ENCODE results near the gene PSMD5.

Gene PSMD5

GRCh38 chr9:120856700-120857099, 14.0 kb upstream of the PSMD5 start:
- DNase-seq (ENCODE audit: low read depth in 1 of 2, low spot score in 1 of 2) = no peak

DNA sequence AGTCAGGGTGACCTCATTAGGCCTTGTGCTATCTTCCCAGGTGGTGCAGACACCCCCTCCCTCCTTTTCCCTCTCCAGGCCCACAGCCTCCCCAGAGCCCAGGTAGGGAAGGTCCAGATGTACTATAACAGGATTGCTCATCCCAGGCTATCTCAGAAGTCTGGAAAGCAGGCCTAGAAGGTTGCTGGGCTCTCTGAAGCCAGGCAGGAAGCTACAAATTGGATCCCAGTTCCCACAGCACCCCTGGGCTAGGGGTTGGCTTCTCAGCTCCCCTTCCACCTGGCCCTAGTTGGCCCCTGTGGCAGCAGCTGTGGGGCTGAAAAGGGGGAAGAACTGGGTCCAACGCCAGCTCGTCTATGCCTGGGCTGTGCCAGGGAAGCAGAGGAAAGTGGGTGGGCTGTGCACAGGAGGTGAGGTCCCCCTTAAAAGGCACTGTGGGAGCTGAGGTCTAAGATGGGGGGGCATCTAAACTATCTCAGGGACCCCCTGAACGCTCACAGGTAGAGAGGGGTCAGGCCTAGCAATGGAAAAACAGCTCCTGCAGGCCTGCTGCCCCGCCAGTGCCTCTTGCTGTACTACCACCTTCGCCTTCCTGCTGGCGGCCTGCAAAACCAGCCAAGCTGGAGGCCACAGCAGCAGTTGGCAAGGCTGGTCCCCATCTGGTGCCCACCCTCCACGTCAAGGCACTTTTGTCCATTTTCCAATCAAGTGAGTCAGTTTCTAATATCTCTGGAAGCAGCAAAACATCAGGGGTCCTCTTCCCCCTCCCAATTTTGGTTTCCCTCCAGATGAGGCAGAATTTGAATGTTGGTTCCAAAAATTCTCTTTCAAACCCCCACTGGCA, 13.3 kb upstream of the PSMD5 start:
- DNase-seq (ENCODE audit: low read depth in 1 of 2, low spot score in 1 of 2) = no peak

DNA sequence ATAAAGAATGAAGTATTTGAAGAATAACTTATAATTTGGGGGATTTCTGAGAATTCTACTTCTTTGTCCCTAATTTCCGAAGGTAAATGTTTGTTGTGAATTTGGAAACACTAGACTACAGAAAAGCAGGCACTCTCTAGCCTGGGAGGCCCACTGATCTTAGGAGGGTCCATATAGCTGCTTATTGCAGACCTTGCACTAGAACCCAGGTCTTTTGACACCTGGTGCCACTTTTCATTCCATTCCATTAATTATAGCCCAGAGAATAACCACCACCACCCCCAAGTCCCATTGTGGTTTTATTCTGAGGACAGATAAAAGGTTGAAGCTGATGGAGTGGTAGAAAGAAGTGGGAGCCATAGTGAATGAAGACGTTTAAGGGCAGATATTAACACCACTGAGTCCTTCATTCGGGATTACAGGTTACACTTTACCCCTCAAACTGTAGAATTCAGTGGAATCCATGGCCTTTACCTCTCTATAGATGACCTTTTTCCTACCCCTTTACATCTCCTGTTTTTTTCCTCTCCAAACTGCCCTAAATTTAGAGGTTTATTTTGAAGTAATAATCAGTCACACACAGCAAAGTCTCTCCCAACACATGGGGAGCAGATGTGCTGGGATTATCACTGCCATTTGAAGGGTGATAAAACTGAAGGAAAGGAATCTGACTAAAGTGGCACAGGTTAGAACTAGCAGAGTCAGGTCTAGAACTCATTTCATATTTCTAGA, 12.0 kb upstream of the PSMD5 start:
- DNase-seq (ENCODE audit: low read depth in 1 of 2, low spot score in 1 of 2) = no peak

DNA sequence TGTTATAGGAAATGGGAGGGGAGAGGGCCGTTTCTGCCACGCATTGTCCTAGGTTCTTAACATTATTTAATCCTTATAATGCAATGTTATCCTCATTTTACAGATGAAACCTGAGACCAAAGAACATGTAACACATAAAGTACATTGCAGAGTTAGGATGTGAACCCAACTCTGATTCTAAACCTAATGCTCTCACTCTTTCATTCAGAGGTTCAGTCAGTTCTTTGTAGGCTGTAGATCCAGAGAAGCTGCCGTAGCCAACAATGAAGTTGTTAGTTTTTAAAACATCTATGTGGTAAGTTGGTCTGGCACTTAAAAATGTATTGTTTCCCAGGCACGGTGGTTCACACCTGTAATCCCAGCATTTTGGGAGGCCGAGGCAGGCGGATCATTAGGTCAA, 10.5 kb upstream of the PSMD5 start:
- DNase-seq (ENCODE audit: low read depth in 1 of 2, low spot score in 1 of 2) = no peak

- no peak for DNase-seq (ENCODE audit: low read depth in 1 of 2, low spot score in 1 of 2)
Measured at GRCh38 chr9:120852240-120853010, 9.7 kb upstream of the PSMD5 start.

DNA sequence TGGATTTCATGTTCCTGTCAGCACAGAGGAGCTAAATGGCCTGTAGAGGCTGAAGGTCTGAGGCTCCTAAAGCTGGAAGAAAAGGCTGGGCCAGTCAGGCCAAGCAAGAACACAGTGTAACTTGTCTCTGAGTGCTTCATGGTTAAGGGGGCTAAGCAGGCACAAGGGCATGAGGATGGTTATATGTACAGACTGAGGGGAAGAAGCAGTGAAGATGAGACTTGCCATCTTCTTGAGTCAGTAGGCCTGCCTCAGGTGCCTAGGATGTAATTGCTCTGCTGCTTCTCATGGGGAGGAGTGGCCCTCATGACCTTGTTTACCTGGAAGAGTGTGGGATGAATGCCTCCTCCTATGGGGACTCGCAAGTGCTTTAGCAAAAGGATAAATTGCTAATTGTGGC, 8.7 kb upstream of the PSMD5 start:
- no peak for DNase-seq (ENCODE audit: low read depth in 1 of 2, low spot score in 1 of 2)

DNA sequence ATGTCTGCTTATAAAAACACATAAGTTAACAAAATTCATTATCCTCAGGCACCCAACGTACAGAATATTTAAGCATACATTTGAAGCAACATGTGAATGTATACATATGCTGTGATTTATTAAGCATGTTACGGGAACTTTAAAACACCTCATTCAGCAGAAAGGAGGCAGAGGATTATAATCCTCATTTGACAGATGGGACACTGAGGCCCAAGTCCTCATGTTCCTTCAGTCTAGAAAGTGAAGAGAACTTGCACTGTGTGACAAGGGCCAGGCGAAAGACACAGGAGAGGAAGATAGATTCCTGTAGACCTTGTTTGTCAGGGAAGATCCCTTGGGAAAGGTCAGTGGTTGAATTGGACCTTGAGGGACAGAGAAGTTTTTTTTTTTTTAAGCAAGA, 7.6 kb upstream of the PSMD5 start:
- no peak for DNase-seq (ENCODE audit: low read depth in 1 of 2, low spot score in 1 of 2)

DNA sequence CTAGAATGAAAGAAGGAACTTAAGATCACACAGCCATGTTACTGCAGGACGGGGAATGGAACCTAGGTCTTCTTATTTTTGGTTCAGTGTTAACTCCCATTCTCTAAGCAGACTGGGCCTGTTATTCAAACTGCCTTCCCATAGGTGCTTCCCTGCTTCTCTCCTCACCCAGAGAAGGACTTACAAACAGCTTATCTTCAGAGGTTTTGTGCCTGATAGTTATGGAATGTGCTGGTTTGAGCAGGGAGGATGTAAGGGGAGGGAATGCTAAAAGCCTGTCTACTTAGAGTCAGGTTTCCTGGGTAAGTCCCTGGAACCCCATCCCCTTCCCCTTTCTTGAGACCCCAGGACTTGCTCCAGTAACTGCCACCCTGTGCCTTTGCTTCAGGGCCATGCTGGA, 4.2 kb upstream of the PSMD5 start:
- DNase-seq (ENCODE audit: low read depth in 1 of 2, low spot score in 1 of 2) = no peak

DNA sequence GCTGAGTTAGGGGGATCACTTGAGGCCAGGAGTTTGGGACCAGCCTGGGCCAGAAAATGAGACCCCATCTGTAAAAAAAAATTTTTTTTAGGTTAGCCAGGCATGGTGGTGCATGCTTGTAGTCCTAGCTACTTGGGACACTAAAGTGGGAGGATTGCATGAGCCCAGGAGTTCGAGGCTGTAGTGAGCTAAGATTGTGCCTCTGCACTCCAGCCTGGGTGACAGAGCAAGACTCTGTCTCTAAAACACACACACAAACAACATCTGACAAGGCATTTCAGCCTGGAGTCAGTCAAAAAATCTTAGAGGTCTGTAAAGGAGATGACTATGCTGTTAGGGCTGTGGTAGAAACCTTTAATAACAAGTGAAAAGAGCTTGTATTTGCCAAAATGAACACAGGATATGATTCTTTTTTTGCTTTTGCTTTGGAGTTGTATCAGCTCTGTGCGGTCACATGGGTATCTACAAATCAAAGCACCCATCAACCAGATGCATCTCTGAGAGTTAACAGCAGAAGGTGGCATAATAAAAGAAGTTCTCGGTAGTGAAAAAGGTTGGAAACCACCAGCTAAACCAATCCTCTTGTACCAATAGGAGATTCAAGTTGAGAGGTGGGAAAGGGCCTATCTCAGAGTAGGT, 3.6 kb upstream of the PSMD5 start:
- no peak for DNase-seq (ENCODE audit: low read depth in 1 of 2, low spot score in 1 of 2)

GRCh38 chr9:120845255-120845654, 2.5 kb upstream of the PSMD5 start:
- DNase-seq (ENCODE audit: low read depth in 1 of 2, low spot score in 1 of 2) = no peak

DNA sequence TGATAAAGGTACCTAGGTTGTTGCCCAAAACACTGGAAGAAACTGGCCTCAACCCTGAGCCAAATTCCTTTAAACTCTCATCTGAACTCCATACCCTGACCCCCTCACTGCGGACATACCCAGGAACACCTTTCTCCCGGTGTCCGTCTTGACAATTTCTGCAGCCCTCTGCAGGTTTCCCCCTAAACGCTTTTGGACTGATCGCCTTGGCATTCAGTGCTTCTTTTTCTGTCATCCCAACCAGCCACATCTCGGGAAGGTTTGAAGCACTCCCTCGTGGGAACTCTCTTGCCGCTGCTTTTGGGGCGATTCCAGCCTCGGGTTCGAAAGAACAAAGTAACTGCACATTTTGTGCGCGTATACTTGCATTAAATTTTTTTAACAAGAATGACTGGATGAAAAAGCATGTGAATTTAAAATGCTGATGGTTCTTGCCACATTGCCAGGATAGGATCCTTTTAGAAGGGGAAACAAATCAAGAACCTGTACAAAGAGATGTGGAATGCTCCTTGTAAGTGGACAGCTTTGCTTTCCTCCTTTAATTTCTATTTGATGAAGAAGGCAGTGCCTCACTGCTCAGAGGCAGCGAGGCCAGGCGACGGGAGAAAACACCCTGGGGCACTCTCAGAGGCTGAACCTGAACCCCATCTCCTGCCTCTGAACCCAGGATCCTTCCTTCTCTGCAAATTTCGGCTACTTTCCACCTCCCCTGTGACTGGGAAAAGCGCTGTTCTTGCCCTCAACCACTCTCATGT, 615 bp downstream of the PSMD5 start:
- DNase-seq (ENCODE audit: low read depth in 1 of 2, low spot score in 1 of 2) = no peak

- no peak for DNase-seq (ENCODE audit: low read depth in 1 of 2, low spot score in 1 of 2)
Measured at GRCh38 chr9:120839146-120839545, 3.6 kb downstream of the PSMD5 start.

- DNase-seq (ENCODE audit: low read depth in 1 of 2, low spot score in 1 of 2) = no peak
Measured at GRCh38 chr9:120837921-120838320, 4.8 kb downstream of the PSMD5 start.

DNA sequence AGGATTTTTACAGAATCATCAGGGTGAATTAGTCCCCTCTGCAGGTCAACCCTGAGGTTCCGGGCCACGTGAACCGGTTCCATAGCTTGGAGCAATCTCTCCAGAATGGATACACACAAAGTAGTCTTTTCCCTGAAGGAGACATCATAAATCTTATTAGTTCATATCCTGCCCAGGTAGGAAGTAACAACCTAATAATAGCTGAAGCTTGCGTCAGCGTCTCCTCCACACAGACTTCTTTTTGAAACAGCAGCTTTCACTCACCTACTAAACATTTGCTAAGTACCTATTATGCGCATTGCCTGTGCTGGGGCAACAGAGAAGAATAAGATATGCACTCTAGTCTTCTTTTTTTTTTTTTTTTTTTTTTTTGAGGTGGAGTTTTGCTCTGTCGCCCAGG, 9.4 kb downstream of the PSMD5 start:
- DNase-seq (ENCODE audit: low read depth in 1 of 2, low spot score in 1 of 2) = no peak

GRCh38 chr9:120832807-120833206, 9.9 kb downstream of the PSMD5 start:
- no peak for DNase-seq (ENCODE audit: low read depth in 1 of 2, low spot score in 1 of 2)

DNA sequence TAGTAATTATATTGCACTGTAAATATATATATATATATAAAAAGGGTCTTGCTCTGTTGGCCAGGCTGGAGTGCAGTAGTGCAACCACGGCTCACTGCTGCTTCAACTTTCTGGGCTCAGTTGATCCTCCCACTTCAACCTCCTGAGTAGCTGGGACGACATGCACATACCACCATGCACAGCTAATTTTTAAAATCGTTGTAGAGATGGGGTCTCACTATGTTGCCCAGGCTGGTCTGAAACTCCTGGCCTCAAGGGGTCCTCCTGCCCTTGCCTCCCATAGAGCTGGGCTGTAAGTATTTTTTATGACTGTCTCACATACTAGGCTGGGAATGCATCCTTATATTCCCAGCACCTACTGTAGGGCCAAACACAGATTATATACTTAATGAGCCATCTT, 11.9 kb downstream of the PSMD5 start:
- DNase-seq (ENCODE audit: low read depth in 1 of 2, low spot score in 1 of 2) = no peak

DNA sequence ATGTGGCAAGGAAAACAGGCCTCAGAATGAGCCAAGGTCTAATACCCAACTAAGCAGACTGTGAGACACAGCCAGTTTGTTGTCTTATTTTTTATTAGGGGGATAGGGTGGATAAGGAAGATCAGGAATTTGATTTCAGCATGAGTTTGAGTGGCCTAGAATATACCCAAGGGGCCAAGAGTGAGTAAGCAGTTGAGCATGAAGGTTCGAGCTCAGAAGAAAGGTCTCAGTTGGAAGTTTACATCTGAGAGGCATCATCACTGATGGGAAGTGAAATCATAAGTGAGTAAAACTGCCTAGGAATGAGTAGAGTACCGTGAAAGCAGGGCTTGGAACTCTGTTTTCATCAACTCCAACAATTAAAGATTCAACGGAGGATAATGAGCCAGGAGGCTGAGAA, 12.6 kb downstream of the PSMD5 start:
- no peak for DNase-seq (ENCODE audit: low read depth in 1 of 2, low spot score in 1 of 2)

DNA sequence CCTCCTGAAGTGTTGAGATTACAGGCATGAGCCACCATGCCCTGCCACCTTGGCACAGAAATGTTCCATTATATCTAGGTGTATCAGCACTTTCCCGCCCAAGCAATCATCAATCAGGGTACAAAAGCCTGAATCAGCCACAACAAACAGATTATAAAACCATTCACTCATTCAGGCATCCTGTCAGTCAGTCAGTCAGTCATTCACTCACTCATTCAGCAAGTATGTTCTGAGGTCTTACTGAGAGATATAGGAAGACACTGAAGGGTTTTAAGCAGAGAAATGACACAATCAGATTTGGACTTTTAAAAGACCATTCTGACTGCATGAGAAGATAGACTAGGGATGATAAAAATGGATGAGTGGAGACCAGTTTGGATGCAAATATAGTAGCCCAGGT, 13.1 kb downstream of the PSMD5 start:
- no peak for DNase-seq (ENCODE audit: low read depth in 1 of 2, low spot score in 1 of 2)

DNA sequence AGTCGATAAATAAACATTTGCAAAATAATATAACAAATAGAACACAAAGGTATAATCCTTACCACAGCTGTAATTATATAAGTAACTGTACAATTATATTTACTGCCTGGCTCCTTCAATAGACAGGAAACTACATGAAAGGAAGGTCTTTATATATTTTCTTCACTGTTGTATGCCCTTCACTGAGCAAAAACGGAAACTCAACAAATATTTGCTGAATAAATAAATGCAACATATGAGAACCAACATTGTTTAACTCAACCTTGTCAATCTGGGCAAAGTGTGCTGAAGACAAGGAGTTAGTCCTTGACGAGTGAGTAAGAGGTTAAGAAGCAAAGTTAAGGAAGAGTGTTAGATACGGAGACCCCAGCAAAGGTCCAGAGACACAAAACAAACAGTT, 22.6 kb downstream of the PSMD5 start:
- no peak for DNase-seq (ENCODE audit: low read depth in 1 of 2, low spot score in 1 of 2)

- no peak for DNase-seq (ENCODE audit: low read depth in 1 of 2, low spot score in 1 of 2)
Measured at GRCh38 chr9:120818595-120818994, 24.1 kb downstream of the PSMD5 start.

GRCh38 chr9:120815075-120815474, 27.6 kb downstream of the PSMD5 start:
- no peak for DNase-seq (ENCODE audit: low read depth in 1 of 2, low spot score in 1 of 2)

Measured in stimulated activated CD4-positive, alpha-beta T cell treated with anti-CD3 and anti-CD28 coated beads, Interleukin-15, amount 100 ng/mL, for 1 hour (primary cell).